ENCODE measurements around the gene ZNF699. TPM values are rescaled to one million over a fixed set of nuclear protein-coding genes. Genes with fewer than 3 reads are reported as not detected.

ZNF699 gene
- polyA plus RNA-seq, 1 donor from 2014 or later: 21.7 TPM

DNA sequence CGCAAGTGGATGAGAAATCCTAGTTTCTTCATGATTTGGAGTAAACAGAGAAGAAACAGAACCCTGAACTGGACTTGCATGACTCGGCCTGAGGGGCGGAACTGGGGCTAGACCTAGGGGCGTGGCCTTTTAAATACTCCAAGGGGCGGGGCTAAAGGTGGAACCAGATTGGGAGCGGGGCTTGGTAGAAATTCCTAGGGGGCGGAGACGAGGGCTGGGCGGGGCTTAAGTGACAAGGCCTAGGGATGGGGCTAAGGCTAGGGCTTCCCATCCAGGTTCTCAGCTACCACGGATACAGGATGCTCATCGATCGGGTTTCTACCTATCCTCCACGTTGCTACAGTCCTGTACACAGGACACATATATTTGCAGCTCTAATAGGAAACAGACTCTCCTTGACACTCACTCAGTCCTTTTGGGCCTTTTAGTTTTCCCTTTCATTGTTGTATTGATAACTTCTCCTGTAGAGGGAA lies 372 bp upstream of the ZNF699 start:
- Histone ChIP-seq H3K79me2 (replicated peaks; ENCODE audit: insufficient read depth, low read length) (peaks cover 24% of the 10 kb centered on the region), H3F3A (ENCODE audit: insufficient read depth, low read length, poor library complexity, severe bottlenecking) (no peaks in the 10 kb centered on the region), H2AFZ (ENCODE audit: low read depth, low read length) (peak overlapping the region; percentile 87), H4K20me1 (ENCODE audit: insufficient read depth) (no peaks in the 10 kb centered on the region), H3K27me3 (ENCODE audit: insufficient read depth, low read depth, low read length) (no peaks in the 10 kb centered on the region), H3K9me2 (ENCODE audit: insufficient read depth, low read length) (no peaks in the 10 kb centered on the region), H3K9me3 (ENCODE audit: low read length) (no peaks in the 10 kb centered on the region), H3K27ac (ENCODE audit: low read length) (peak overlapping the region; percentile 97), H3K9ac (ENCODE audit: low read length) (peak overlapping the region; percentile 93), H3K36me3 (ENCODE audit: insufficient read depth, low read length) (no peaks in the 10 kb centered on the region), H3K4me2 (ENCODE audit: low read length) (peak overlapping the region; percentile 60), H3K4me3 (ENCODE audit: low read length) (peak overlapping the region; percentile 99)
- TF ChIP-seq EZH2 (IDR thresholded peaks at IDR 0.05; ENCODE audit: borderline replicate concordance, insufficient read depth, low read length, poor library complexity, severe bottlenecking) (no peak), POLR2AphosphoS5 (IDR thresholded peaks at IDR 0.05) (no peak), SMC3 (conservative IDR thresholded peaks at IDR 0.05; ENCODE audit: poor library complexity) (no peak), TAF1 (IDR thresholded peaks at IDR 0.05; ENCODE audit: low read depth) (peak; percentile 78), MXI1 (conservative IDR thresholded peaks at IDR 0.05; ENCODE audit: poor library complexity, severe bottlenecking) (no peak), EP300 (conservative IDR thresholded peaks at IDR 0.05; ENCODE audit: poor library complexity, severe bottlenecking) (no peak), RAD21 (conservative IDR thresholded peaks at IDR 0.05) (no peak)
- TF ChIP-seq, protein P1, sequence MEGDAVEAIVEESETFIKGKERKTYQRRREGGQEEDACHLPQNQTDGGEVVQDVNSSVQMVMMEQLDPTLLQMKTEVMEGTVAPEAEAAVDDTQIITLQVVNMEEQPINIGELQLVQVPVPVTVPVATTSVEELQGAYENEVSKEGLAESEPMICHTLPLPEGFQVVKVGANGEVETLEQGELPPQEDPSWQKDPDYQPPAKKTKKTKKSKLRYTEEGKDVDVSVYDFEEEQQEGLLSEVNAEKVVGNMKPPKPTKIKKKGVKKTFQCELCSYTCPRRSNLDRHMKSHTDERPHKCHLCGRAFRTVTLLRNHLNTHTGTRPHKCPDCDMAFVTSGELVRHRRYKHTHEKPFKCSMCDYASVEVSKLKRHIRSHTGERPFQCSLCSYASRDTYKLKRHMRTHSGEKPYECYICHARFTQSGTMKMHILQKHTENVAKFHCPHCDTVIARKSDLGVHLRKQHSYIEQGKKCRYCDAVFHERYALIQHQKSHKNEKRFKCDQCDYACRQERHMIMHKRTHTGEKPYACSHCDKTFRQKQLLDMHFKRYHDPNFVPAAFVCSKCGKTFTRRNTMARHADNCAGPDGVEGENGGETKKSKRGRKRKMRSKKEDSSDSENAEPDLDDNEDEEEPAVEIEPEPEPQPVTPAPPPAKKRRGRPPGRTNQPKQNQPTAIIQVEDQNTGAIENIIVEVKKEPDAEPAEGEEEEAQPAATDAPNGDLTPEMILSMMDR (IDR thresholded peaks at IDR 0.05; ENCODE audit: poor library complexity, severe bottlenecking): no peak
- TF ChIP-seq, protein P2, sequence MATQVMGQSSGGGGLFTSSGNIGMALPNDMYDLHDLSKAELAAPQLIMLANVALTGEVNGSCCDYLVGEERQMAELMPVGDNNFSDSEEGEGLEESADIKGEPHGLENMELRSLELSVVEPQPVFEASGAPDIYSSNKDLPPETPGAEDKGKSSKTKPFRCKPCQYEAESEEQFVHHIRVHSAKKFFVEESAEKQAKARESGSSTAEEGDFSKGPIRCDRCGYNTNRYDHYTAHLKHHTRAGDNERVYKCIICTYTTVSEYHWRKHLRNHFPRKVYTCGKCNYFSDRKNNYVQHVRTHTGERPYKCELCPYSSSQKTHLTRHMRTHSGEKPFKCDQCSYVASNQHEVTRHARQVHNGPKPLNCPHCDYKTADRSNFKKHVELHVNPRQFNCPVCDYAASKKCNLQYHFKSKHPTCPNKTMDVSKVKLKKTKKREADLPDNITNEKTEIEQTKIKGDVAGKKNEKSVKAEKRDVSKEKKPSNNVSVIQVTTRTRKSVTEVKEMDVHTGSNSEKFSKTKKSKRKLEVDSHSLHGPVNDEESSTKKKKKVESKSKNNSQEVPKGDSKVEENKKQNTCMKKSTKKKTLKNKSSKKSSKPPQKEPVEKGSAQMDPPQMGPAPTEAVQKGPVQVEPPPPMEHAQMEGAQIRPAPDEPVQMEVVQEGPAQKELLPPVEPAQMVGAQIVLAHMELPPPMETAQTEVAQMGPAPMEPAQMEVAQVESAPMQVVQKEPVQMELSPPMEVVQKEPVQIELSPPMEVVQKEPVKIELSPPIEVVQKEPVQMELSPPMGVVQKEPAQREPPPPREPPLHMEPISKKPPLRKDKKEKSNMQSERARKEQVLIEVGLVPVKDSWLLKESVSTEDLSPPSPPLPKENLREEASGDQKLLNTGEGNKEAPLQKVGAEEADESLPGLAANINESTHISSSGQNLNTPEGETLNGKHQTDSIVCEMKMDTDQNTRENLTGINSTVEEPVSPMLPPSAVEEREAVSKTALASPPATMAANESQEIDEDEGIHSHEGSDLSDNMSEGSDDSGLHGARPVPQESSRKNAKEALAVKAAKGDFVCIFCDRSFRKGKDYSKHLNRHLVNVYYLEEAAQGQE (IDR thresholded peaks at IDR 0.05; ENCODE audit: borderline replicate concordance): peak; percentile 20

DNA sequence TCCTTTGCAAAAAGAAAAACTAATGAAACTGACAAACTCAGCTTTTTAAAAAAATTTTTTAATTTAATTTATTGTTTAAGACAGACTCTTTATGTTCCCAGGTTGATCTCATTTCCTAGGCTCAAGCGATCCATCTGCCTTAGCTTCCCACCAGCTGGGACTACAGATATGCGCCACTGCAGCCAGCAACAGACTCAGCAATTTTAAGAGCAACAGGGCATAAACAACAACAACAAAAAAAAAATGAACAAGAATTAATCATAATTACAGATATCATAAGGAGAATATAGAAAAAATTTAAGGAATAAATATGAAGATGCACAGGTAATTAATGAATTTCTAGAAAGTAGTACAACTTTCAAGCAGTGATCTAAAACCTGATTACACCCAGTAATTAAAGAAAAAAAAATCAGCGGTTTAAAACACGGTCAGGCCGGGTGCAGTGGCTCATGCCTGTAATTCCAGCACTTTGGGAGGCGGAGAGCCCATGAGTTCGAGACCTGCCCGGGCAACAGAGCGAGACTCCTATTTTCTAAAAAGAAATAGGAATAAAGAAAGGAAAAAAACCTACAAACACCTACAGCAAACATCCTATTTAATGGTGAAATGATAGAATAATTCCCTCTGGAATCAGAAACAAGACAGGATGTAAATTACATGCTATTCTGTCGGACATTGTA lies 1.4 kb downstream of the ZNF699 start:
- Histone ChIP-seq H3K79me2 (replicated peaks; ENCODE audit: insufficient read depth, low read length) (peaks cover 24% of the 10 kb centered on the region), H3K9me3 (ENCODE audit: low read length) (peaks cover 5% of the 10 kb centered on the region), H3K9me2 (ENCODE audit: insufficient read depth, low read length) (no peaks in the 10 kb centered on the region), H3K27me3 (ENCODE audit: insufficient read depth, low read depth, low read length) (no peaks in the 10 kb centered on the region), H3K4me3 (ENCODE audit: low read length) (peak overlapping the region; percentile 99), H3K36me3 (ENCODE audit: insufficient read depth, low read length) (peaks cover 9% of the 10 kb centered on the region), H4K20me1 (ENCODE audit: insufficient read depth) (no peaks in the 10 kb centered on the region), H3K27ac (ENCODE audit: low read length) (peak overlapping the region; percentile 97), H3K4me2 (ENCODE audit: low read length) (peak overlapping the region; percentile 83), H3K9ac (ENCODE audit: low read length) (peak overlapping the region; percentile 93), H2AFZ (ENCODE audit: low read depth, low read length) (no peak overlapping the region), H3F3A (ENCODE audit: insufficient read depth, low read length, poor library complexity, severe bottlenecking) (no peaks in the 10 kb centered on the region)
- TF ChIP-seq, protein P1 (IDR thresholded peaks at IDR 0.05; ENCODE audit: poor library complexity, severe bottlenecking): no peak
- TF ChIP-seq EP300 (conservative IDR thresholded peaks at IDR 0.05; ENCODE audit: poor library complexity, severe bottlenecking): no peak
- TF ChIP-seq MXI1 (conservative IDR thresholded peaks at IDR 0.05; ENCODE audit: poor library complexity, severe bottlenecking): no peak
- TF ChIP-seq RAD21 (conservative IDR thresholded peaks at IDR 0.05): no peak

All from neural cell (in vitro differentiated cells).